CD4-positive, CD25-positive, alpha-beta regulatory T cell (primary cell): ENCODE measurements around the gene PPIC. TPM values are rescaled to one million over a fixed set of nuclear protein-coding genes. Genes with fewer than 3 reads are reported as not detected.

Experiments used
- ATAC-seq, 2 donors: fragments of 150-1000 bp; cut with Tn5 transposase; one replicate each; pipeline ENCODE4 v1.10.0; 2021; ENCODE audit warnings: low read depth in 2 of 2, moderate number of reproducible peaks in 2 of 2, moderate library complexity in 1 of 2
- DNase-seq, 3 donors: peaks; one replicate each; pipeline versions ENCODE4 v3.0.0 to v3.0.0-alpha.2; 2012 to 2022; ENCODE audit warnings: mixed read lengths in 1 of 3
- H3K27ac ChIP-seq: one replicate; pipeline ENCODE4 v1.7.0; 2013; ENCODE audit warnings: mild to moderate bottlenecking, low read length; ENCODE audit not compliant: insufficient read depth, poor library complexity, severe bottlenecking
- H3K27me3 ChIP-seq: one replicate; pipeline ENCODE4 v1.7.0; 2013; ENCODE audit warnings: low read length; ENCODE audit not compliant: control insufficient read depth, insufficient read depth
- H3K36me3 ChIP-seq: one replicate; pipeline ENCODE4 v1.7.0; 2013; ENCODE audit warnings: mild to moderate bottlenecking, low read length, moderate library complexity; ENCODE audit not compliant: control insufficient read depth, insufficient read depth
- H3K4me1 ChIP-seq: 2 replicates; pipeline ENCODE4 v1.7.0; 2013; ENCODE audit warnings: mild to moderate bottlenecking, low read length; ENCODE audit not compliant: insufficient read depth, control insufficient read depth, poor library complexity, severe bottlenecking
- H3K4me3 ChIP-seq: one replicate; pipeline ENCODE4 v1.7.0; 2013; ENCODE audit warnings: low read depth, mild to moderate bottlenecking, low read length, moderate library complexity
- H3K9me3 ChIP-seq, 2 experiments: 1 replicate in 1 of 2; 2 replicates in 1 of 2; pipeline ENCODE4 v1.7.0; 2013; ENCODE audit warnings: low read length in 2 of 2, mild to moderate bottlenecking in 1 of 2, moderate library complexity in 1 of 2; ENCODE audit not compliant: control insufficient read depth in 2 of 2
- H3K27ac Mint-ChIP-seq, 3 donors: one replicate each; pipeline ENCODE4 v1.8.0; 2020 to 2022; ENCODE audit warnings: mild to moderate bottlenecking in 3 of 3, mixed read lengths in 3 of 3, moderate library complexity in 2 of 3
- H3K27me3 Mint-ChIP-seq: one replicate; pipeline ENCODE4 v1.8.0; 2022; ENCODE audit warnings: mild to moderate bottlenecking, mixed read lengths
- H3K36me3 Mint-ChIP-seq: one replicate; pipeline ENCODE4 v1.8.0; 2020; ENCODE audit warnings: mixed read lengths
- H3K4me1 Mint-ChIP-seq, 4 donors: one replicate each; pipeline ENCODE4 v1.8.0; 2020 to 2022; ENCODE audit warnings: mixed read lengths in 4 of 4, mild to moderate bottlenecking in 1 of 4
- H3K4me3 Mint-ChIP-seq, 4 donors: one replicate each; pipeline ENCODE4 v1.8.0; 2020 to 2022; ENCODE audit warnings: mild to moderate bottlenecking in 4 of 4, mixed read lengths in 4 of 4, moderate library complexity in 3 of 4
- H3K9me3 Mint-ChIP-seq, 7 donors: one replicate each; pipeline ENCODE4 v1.8.0; 2020 to 2022; ENCODE audit warnings: mixed read lengths in 7 of 7, mild to moderate bottlenecking in 3 of 7, moderate library complexity in 2 of 7
- polyA plus RNA-seq, 4 donors: library from polyadenylated mRNA; unstranded; fragments of 300-500 nt; fragmentation: Illumina TruSeq; gene quantifications; one replicate each; pipeline ENCODE4 v1.2.3, GENCODE V29; 2021
- total RNA-seq: library from RNA; stranded (reverse); gene quantifications from one replicate; pipeline ENCODE4 v1.2.3, GENCODE V29; 2022

Gene PPIC
- total and polyA plus RNA-seq, 5 donors from 2014 or later: not detected

DNA sequence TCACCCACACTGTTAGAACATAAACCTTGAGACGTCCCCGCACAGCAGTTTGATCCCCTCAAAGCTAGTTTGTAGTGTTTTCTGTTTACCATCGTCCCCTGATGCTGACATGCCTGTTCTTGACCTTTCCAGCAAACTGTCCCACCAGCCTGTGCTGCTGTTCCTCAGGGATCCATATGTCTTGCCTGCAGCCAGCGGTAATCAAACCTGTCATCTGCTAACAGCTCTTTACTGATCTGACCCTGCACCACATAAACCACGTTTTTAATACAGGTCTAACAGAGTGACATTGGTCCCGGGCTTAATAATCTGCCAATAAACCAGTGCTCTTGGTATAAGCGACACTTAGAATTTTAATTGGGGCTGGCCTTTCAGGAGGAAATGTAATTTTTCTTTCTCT, 34.7 kb downstream of the PPIC start:
- Histone ChIP-seq H3K36me3 (peaks cover 2% of the 10 kb centered on the region), H3K27me3 (no peaks in the 10 kb centered on the region), H3K4me3 (no peak overlapping the region), H3K9me3 (no peaks in the 10 kb centered on the region), H3K27ac (no peak overlapping the region), H3K4me1 (no peaks in the 10 kb centered on the region)
- Mint-ChIP-seq H3K36me3 (peaks cover 22% of the 10 kb centered on the region), H3K4me3 (no peak overlapping the region), H3K4me1 (no peaks in the 10 kb centered on the region), H3K27me3 (no peaks in the 10 kb centered on the region), H3K27ac (no peak overlapping the region), H3K9me3 (peaks cover 0 to 1% (median 0%) of the 10 kb centered on the region in 7 donors)
- DNase-seq (no peak), ATAC-seq (no peak)

DNA sequence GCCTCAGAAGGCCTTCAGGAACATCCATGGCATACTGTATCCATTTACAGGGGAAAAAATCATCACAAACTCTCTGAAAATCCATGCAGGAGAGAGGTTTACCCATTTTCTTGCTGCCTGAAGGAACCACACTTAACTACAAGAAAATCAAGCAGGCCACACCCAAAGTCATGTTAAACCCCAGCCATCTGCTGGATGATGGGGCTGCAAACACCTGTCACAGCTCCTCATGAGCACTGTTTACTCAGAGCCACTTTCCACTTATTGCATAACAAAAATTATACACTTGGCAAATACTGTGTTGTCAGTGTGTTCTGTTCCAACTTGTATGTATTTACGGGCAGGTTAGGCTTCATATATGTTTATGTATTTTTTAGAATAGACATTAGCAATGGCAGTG, 35.8 kb downstream of the PPIC start:
- Histone ChIP-seq H3K27ac (no peak overlapping the region), H3K27me3 (no peaks in the 10 kb centered on the region), H3K36me3 (peaks cover 2% of the 10 kb centered on the region), H3K4me1 (no peaks in the 10 kb centered on the region), H3K9me3 (no peaks in the 10 kb centered on the region), H3K4me3 (no peak overlapping the region)
- Mint-ChIP-seq H3K4me1 (no peaks in the 10 kb centered on the region), H3K9me3 (peaks cover 0 to 1% (median 0%) of the 10 kb centered on the region in 7 donors), H3K27me3 (no peaks in the 10 kb centered on the region), H3K4me3 (no peak overlapping the region), H3K36me3 (peaks cover 13% of the 10 kb centered on the region), H3K27ac (no peak overlapping the region)
- no peak for ATAC-seq
- no peak for DNase-seq

DNA sequence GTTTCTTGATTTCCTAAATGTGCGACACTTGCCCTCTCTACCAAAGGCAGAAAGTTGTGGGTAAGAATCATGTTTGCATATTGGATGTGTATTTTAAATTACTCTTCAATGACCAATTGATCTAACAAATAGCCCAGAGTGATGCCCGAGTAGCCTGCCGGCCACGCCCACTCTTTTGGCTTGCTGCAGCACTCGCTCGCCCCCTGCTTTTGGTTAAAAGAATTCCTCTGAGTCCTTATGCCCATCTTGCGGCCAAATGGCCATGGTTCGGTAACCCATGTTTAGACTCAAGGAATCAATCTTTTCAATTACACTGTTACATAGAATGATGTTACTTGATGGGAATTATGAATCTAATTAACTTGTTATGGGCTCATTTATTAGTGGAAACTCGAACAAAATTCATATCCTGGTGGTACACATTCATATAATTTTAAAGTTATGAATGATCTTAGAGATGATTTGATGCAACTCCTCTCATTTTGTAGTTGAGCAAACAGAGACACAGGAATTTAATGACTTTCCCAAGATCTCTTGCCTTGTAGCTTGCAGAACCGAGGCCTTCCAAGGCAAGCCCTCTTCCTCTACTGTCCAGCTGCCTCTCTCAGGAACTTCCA, 36.5 kb downstream of the PPIC start:
- H3K4me1 ChIP-seq: no peaks in the 10 kb centered on the region
- Mint-ChIP-seq H3K4me3 (no peak overlapping the region), H3K9me3 (peaks cover 0 to 3% (median 0%) of the 10 kb centered on the region in 7 donors), H3K27ac (no peak overlapping the region), H3K36me3 (peaks cover 13% of the 10 kb centered on the region), H3K4me1 (no peaks in the 10 kb centered on the region), H3K27me3 (no peaks in the 10 kb centered on the region)
- peak in 1 of 3 donors; percentile 60 for DNase-seq
- no peak overlapping the region for H3K27ac ChIP-seq
- no peak overlapping the region for H3K4me3 ChIP-seq
- peaks cover under 1% of the 10 kb centered on the region for H3K36me3 ChIP-seq
- H3K27me3 ChIP-seq: no peaks in the 10 kb centered on the region
- ATAC-seq: no peak
- no peaks in the 10 kb centered on the region for H3K9me3 ChIP-seq

DNA sequence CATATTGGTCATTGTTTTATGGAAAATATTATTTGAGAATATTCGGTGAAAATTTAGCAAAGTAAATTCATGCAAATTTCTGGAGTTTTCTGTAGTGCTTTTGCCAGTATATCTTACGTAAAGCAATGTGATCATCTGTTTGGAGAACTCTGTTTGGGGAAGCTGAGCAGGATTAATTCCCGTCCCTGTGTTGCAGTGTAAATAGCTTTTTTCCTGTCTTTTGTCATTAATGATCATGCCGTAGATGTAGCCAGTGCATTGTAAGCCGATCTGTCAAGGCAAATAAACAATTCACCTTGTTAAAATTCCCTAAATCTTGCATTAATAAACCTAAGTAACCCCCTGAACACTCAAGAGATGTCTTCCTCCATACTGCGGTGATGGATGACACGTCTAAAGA, 39.2 kb downstream of the PPIC start:
- Mint-ChIP-seq H3K9me3 (peaks cover 0 to 2% (median 0%) of the 10 kb centered on the region in 7 donors), H3K36me3 (peaks cover 6% of the 10 kb centered on the region), H3K4me3 (no peak overlapping the region), H3K4me1 (no peaks in the 10 kb centered on the region), H3K27me3 (no peaks in the 10 kb centered on the region), H3K27ac (no peak overlapping the region)
- Histone ChIP-seq H3K9me3 (no peaks in the 10 kb centered on the region), H3K4me1 (no peaks in the 10 kb centered on the region), H3K4me3 (no peak overlapping the region), H3K27me3 (no peaks in the 10 kb centered on the region), H3K27ac (no peak overlapping the region), H3K36me3 (no peaks in the 10 kb centered on the region)
- DNase-seq: no peak
- ATAC-seq: no peak

DNA sequence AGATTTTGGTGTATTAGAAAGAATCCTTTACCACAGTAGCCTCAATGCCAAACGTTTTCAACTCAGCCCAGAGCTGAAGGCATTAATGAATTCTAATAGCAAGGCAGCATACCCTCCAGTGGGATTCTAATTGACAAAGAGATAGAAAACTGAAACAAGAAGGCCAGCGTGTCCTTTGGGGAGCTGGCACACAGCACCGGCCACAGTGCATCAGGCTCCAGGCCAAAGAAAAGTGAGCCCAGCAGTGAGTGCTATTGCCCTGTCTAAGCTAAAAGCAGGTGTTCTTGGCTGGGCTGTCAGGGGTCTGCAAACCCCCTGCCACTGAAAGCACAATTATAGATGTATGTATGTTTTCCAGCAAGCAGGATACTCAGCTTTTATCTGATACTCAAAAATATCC, 40.4 kb downstream of the PPIC start:
- Mint-ChIP-seq H3K27me3 (no peaks in the 10 kb centered on the region), H3K4me1 (no peaks in the 10 kb centered on the region), H3K36me3 (no peaks in the 10 kb centered on the region), H3K27ac (no peak overlapping the region), H3K4me3 (no peak overlapping the region), H3K9me3 (peaks cover 0 to 2% (median 0%) of the 10 kb centered on the region in 7 donors)
- H3K9me3 ChIP-seq: no peaks in the 10 kb centered on the region
- no peaks in the 10 kb centered on the region for H3K27me3 ChIP-seq
- no peaks in the 10 kb centered on the region for H3K4me1 ChIP-seq
- ATAC-seq: no peak
- H3K36me3 ChIP-seq: no peaks in the 10 kb centered on the region
- no peak overlapping the region for H3K4me3 ChIP-seq
- no peak overlapping the region for H3K27ac ChIP-seq
- DNase-seq: no peak

DNA sequence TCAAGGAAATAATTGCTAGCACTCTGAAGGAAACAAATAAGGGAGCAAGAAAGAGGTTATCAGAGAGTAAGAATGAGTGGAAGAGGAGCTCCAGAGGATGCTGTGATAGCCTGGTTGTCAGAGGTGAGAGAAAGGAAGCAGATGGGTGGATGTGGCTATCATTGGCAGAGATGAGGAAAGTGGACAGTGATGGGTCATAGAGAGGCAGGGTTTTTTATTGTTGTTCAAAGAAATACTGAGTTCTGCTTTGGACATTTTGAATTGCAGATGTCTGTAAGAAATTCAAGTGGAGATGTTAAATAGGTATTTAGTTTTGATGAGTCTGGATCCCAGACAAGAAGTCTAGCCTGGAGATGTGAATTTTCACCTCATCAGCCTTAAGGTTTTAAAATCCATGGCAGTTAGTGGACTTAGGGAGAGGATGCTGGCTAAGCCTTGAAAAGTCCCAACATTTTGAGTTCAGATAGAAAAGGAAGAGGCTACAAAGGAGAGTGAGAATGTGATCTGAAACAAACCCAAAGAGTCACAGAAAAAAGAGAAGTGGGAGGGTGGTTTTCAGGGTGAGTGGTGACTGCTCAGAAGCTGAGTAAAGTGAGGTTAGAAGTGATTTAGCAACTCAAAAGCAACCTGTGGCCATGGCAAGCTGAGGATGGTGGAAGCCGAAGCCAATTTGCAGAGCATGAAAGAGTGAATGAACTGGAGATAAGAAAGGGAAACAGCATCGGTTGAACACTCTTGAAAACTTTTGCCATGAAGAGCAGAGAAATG, 50.4 kb downstream of the PPIC start:
- H3K9me3 ChIP-seq: no peaks in the 10 kb centered on the region
- no peaks in the 10 kb centered on the region for H3K4me1 ChIP-seq
- H3K27me3 Mint-ChIP-seq: no peaks in the 10 kb centered on the region
- H3K9me3 Mint-ChIP-seq: peaks cover 0 to 1% (median 0%) of the 10 kb centered on the region in 7 donors
- H3K27ac ChIP-seq: no peak overlapping the region
- peaks cover 0 to 6% (median 0%) of the 10 kb centered on the region in 4 donors for H3K4me1 Mint-ChIP-seq
- H3K27me3 ChIP-seq: no peaks in the 10 kb centered on the region
- DNase-seq (no peak), ATAC-seq (no peak)
- no peak overlapping the region for H3K4me3 ChIP-seq
- peak overlapping the region in 1 of 3 donors; percentile 10 for H3K27ac Mint-ChIP-seq
- H3K36me3 Mint-ChIP-seq: peaks cover 3% of the 10 kb centered on the region
- no peak overlapping the region for H3K4me3 Mint-ChIP-seq
- H3K36me3 ChIP-seq: no peaks in the 10 kb centered on the region

DNA sequence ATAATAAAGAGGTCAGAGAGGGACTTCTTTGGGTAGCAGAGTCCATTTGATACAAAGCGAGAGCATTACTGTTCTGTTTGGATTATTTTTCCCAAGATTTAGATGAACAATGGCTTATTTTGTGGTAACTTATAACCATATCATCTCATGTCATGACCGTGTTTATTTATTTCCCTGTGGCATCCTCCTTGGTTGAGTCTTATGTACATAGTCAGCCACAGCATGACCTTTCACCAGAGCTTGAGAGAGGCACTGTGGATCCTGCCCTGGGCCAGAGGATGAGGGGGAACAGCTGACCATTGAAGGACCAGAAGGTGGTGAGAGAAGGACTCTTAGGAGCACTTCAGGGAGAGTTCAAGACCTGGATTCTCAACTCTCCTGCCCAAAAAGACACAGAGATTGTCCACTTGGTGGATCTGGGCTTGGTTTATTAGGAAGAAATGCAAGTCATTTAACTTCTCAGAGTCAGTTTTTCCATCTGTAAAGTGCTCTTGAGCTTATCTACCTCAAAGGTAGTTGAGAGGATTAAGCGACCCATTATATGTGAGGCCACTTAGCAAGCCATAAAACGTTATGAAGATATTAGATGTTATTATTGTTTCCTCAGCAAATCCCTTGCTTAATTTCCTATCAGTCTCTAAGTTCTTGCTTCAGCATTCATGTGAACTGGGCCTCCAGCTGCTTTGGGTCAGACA, 51.4 kb downstream of the PPIC start:
- Histone ChIP-seq H3K4me1 (no peaks in the 10 kb centered on the region), H3K36me3 (no peaks in the 10 kb centered on the region), H3K27me3 (no peaks in the 10 kb centered on the region), H3K4me3 (no peak overlapping the region), H3K9me3 (no peaks in the 10 kb centered on the region), H3K27ac (no peak overlapping the region)
- Mint-ChIP-seq H3K4me1 (peaks cover 0 to 4% (median 0%) of the 10 kb centered on the region in 4 donors), H3K9me3 (peaks cover 0 to 1% (median 0%) of the 10 kb centered on the region in 7 donors), H3K36me3 (peaks cover 3% of the 10 kb centered on the region), H3K27me3 (no peaks in the 10 kb centered on the region), H3K27ac (no peak overlapping the region), H3K4me3 (no peak overlapping the region)
- ATAC-seq: no peak
- DNase-seq: no peak
